ENCODE measurements around the gene TMEM50B. TPM values are rescaled to one million over a fixed set of nuclear protein-coding genes. Genes with fewer than 3 reads are reported as not detected.
A peak's percentile ranks its signal among the peaks of the same experiment; 100 is the strongest.

TMEM50B gene
- total RNA-seq, 1 donor from 2014 or later = 31.0 TPM

- Mint-ChIP-seq H3K36me3 (ENCODE audit: low read depth) (no peaks in the 10 kb centered on the region), H3K9me3 (ENCODE audit: low read depth) (no peaks in the 10 kb centered on the region), H3K27me3 (ENCODE audit: low read depth) (peaks cover 7% of the 10 kb centered on the region), H3K27ac (ENCODE audit: unreplicated experiment) (no peak overlapping the region), H3K4me3 (ENCODE audit: unreplicated experiment) (no peak overlapping the region), H3K4me1 (ENCODE audit: low read depth) (peaks cover 13% of the 10 kb centered on the region)
- TF ChIP-seq CTCF (IDR thresholded peaks at IDR 0.05) = no peak
- DNase-seq (ENCODE audit: low spot score) = no peak
Measured at GRCh38 chr21:33495743-33496142, 16.0 kb upstream of the TMEM50B start.

- no peak for DNase-seq (ENCODE audit: low spot score)
- Mint-ChIP-seq H3K9me3 (ENCODE audit: low read depth) (no peaks in the 10 kb centered on the region), H3K36me3 (ENCODE audit: low read depth) (no peaks in the 10 kb centered on the region), H3K27me3 (ENCODE audit: low read depth) (peaks cover 7% of the 10 kb centered on the region), H3K4me3 (ENCODE audit: unreplicated experiment) (no peak overlapping the region), H3K27ac (ENCODE audit: unreplicated experiment) (no peak overlapping the region), H3K4me1 (ENCODE audit: low read depth) (peaks cover 15% of the 10 kb centered on the region)
- no peak for TF ChIP-seq CTCF (IDR thresholded peaks at IDR 0.05)
Measured at GRCh38 chr21:33493756-33494155, 14.0 kb upstream of the TMEM50B start.

- DNase-seq (ENCODE audit: low spot score) = no peak
- Mint-ChIP-seq H3K36me3 (ENCODE audit: low read depth) (no peaks in the 10 kb centered on the region), H3K27ac (ENCODE audit: unreplicated experiment) (no peak overlapping the region), H3K4me3 (ENCODE audit: unreplicated experiment) (peak overlapping the region; percentile 42), H3K27me3 (ENCODE audit: low read depth) (peaks cover 7% of the 10 kb centered on the region), H3K9me3 (ENCODE audit: low read depth) (no peaks in the 10 kb centered on the region), H3K4me1 (ENCODE audit: low read depth) (peaks cover 15% of the 10 kb centered on the region)
- no peak for TF ChIP-seq CTCF (IDR thresholded peaks at IDR 0.05)
Measured at GRCh38 chr21:33492571-33492970, 12.8 kb upstream of the TMEM50B start.

- no peak for TF ChIP-seq CTCF (IDR thresholded peaks at IDR 0.05)
- Mint-ChIP-seq H3K27ac (ENCODE audit: unreplicated experiment) (peak within 1 kb of the TSS; percentile 96), H3K9me3 (ENCODE audit: low read depth) (no peaks in the 10 kb centered on the region), H3K4me3 (ENCODE audit: unreplicated experiment) (peak within 1 kb of the TSS; percentile 95), H3K27me3 (ENCODE audit: low read depth) (peaks cover 7% of the 10 kb centered on the region), H3K4me1 (ENCODE audit: low read depth) (peaks cover 15% of the 10 kb centered on the region), H3K36me3 (ENCODE audit: low read depth) (no peaks in the 10 kb centered on the region)
- DNase-seq (ENCODE audit: low spot score) = peak; percentile 97
Measured at GRCh38 chr21:33491373-33492102, 11.8 kb upstream of the TMEM50B start, which contains the start of gene DNAJC28. Gene DNAJC28 (minus strand): TSS chr21:33491716. CDS start chr21:33489393, 2,323 bp downstream.

DNA sequence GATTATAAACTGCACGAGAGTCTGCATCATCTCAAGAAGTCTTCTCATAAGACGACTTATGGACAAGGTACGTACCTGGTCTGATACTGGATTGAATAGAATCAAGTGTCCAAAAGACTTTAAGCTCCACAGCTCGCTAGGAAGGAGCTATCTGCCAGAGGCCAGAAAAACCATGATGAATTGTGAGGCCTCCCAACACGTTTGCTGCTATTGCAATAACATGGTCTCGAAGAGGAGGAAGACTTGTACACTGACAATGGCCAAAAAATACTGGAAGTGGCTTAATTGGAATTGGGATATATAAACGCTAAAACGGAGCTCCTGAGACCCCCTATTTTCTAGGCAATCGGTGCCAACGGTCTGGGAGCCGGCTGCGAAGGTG lies 11.2 kb upstream of the TMEM50B start:
- no peaks in the 10 kb centered on the region for H3K36me3 Mint-ChIP-seq (ENCODE audit: low read depth)
- no peaks in the 10 kb centered on the region for H3K9me3 Mint-ChIP-seq (ENCODE audit: low read depth)
- TF ChIP-seq CTCF (IDR thresholded peaks at IDR 0.05) = no peak
- no peak for DNase-seq (ENCODE audit: low spot score)
- H3K27me3 Mint-ChIP-seq (ENCODE audit: low read depth) = peaks cover 1% of the 10 kb centered on the region
- peak overlapping the region; percentile 84 for H3K27ac Mint-ChIP-seq (ENCODE audit: unreplicated experiment)
- H3K4me1 Mint-ChIP-seq (ENCODE audit: low read depth) = peaks cover 15% of the 10 kb centered on the region
- peak overlapping the region; percentile 95 for H3K4me3 Mint-ChIP-seq (ENCODE audit: unreplicated experiment)
